Esophagus mucosa (tissue), 1 donor: ENCODE measurements around the gene TSC22D4. TPM values are rescaled to one million over a fixed set of nuclear protein-coding genes. Genes with fewer than 3 reads are reported as not detected.
"Not testable (repeated sequence)": the region's sequence is repeated elsewhere in the genome, so short reads cannot be mapped to it uniquely, and the experiment has no call there.

Source experiments
- ATAC-seq: fragments of 200-7000 bp; cut with Tn5 transposase; one replicate; pipeline ENCODE4 v1.9.1; 2020
- total RNA-seq: library from RNA; stranded (reverse); gene quantifications from one replicate; pipeline ENCODE4 v1.2.4, GENCODE V29; 2023
- donor health status: DM: yes; HTN: yes; CAD: no.

The TSC22D4 gene
- total RNA-seq, 1 donor from 2014 or later = 31.1 TPM

GRCh38 chr7:100441641-100442535 lies 37.1 kb downstream of the TSC22D4 start:
- no peak for ATAC-seq

- not testable (repeated sequence) for ATAC-seq
These were observed 39.8 kb downstream of the TSC22D4 start for GRCh38 chr7:100439244-100439643.

DNA sequence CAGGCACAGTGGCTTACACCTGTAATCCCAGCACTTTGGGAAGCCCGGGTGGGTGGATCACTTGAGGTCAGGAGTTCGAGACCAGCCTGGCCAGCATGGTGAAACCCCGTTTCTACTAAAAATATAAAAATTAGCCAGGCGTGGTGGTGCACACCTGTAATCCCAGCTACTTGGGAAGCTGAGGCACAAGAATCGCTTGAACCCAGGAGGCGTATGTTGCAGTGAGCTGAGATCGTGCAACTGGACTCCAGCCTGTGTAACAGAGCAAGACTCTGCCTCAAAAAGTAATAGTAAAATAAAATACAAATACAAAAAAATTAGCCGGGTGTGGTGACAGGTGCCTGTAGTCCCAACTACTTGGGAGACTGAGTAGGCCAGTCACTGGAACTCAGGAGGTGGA lies 40.3 kb downstream of the TSC22D4 start:
- ATAC-seq = not testable (repeated sequence)

GRCh38 chr7:100438172-100438571 lies 40.8 kb downstream of the TSC22D4 start:
- no peak for ATAC-seq

DNA sequence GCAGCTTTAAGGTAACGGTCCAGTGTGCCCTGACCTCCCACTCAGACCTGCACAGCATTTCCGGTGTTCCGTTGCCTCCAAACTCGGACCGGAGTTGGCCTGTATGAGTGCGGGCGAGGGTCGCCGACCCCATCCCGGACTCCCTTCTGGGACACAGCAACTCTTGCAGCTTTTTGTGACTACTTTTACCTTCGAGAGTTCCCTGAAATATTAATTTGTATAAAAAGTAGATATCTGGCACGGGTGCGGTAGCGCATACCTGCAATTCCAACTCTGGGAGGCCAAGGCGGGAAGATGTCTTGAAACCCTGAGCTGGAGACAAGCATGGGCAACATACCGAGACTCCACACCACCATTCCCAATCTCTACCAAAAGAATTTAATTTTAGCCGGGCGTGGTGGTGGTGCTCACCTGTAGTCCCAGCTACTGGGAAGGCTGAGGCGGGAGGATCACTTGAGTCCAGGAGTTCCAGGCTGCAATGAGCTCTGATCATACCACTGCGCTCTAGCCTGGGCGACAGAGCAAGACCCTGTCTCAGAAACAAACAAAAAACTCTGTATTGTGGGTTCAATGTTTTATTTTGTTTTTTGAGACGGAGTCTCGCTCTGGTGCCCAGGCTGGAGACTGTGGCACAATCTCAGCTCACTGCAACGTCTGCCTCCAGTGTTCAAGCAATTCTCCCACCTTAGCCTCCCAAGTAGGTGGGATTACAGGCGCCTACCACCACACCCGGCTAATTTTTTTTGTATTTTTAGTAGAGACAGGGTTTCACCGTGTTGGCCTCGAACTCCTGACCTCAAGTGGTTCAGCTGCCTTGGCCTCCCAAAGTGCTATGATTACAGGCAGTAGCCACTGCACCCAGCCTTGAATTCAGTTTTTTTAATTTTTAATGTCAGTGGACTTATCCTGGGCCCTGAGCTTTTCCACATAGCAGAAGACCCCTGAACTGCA lies 41.6 kb downstream of the TSC22D4 start:
- no peak for ATAC-seq

- ATAC-seq = peak; percentile 62
These were observed 43.4 kb downstream of the TSC22D4 start for GRCh38 chr7:100435401-100436304.

- no peak for ATAC-seq
These were observed 44.5 kb downstream of the TSC22D4 start for GRCh38 chr7:100434297-100435144.

DNA sequence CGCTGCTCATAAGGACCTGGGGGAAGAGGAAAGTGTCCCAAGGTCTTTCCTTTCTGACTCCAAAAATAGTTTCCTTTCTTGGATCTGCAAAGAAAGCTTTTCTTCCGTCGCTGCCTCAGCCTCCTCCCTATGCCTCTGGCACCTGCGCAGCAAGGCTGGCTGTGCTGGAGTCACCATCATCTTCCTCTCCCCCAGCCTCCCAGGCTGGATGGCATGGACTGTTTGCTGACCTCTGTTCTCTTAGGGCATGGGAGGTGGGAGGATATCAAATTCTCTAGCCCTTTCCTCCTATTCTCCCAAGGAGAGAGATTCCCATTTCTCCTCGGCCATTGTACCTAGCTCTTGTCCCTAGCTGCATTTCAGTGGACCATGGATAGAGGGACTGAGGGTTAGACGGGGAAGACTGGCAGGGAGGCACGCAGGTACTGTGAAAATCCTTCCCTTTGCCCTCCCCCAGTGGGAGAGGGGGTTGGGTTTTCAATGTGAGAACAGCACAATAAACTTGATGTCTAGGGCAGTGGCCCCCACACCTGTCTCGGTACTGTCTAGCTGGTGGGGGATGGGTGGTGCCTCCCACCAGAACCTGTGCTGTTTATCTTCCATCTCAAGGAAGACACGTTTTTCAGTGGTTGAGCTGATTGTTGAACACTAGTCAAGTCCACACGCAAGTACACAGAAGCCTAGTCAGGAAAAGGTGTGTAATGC lies 45.3 kb downstream of the TSC22D4 start:
- no peak for ATAC-seq

GRCh38 chr7:100433276-100433591 lies 45.8 kb downstream of the TSC22D4 start:
- ATAC-seq = no peak

DNA sequence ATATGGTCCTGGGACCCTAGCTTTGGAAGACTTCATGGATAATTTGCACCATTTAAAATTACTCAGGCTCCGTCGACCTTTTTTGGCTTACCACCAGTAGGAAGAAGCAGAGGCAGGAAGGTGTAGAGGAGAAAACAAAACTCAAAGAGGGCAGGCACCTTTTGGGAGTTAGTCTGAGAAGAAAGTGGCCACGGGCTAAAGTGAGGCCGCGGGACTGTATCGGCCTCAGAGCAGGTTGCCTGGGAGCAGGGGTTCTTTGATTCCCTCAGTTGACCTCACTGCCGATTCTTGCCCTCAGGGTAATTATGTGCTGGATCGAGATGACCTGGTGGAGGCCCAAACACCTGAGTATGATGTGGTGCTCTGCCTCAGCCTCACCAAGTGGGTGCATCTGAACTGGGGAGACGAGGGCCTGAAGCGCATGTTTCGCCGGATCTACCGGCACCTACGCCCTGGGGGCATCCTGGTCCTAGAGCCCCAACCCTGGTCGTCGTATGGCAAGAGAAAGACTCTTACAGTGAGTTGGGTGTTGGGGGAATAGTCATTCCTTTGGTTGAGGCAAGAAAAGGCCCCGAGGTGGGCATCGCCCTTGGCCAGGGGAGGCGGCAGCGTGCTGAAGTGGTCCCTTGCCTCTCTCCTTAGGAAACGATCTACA lies 46.3 kb downstream of the TSC22D4 start:
- ATAC-seq = no peak

- ATAC-seq = no peak
These were observed 47.0 kb downstream of the TSC22D4 start for GRCh38 chr7:100432053-100432452.

DNA sequence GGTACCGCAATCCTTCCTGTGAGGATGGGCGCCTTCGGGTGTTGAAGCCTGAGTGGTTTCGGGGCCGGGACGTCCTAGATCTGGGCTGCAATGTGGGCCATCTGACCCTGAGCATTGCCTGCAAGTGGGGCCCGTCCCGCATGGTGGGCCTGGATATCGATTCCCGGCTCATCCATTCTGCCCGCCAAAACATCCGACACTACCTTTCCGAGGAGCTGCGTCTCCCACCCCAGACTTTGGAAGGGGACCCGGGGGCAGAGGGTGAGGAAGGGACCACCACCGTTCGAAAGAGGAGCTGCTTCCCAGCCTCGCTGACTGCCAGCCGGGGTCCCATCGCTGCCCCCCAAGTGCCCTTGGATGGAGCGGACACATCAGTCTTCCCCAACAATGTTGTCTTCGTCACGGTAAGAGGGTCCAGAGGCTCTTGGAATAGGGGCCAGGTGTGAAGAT lies 47.7 kb downstream of the TSC22D4 start:
- no peak for ATAC-seq

DNA sequence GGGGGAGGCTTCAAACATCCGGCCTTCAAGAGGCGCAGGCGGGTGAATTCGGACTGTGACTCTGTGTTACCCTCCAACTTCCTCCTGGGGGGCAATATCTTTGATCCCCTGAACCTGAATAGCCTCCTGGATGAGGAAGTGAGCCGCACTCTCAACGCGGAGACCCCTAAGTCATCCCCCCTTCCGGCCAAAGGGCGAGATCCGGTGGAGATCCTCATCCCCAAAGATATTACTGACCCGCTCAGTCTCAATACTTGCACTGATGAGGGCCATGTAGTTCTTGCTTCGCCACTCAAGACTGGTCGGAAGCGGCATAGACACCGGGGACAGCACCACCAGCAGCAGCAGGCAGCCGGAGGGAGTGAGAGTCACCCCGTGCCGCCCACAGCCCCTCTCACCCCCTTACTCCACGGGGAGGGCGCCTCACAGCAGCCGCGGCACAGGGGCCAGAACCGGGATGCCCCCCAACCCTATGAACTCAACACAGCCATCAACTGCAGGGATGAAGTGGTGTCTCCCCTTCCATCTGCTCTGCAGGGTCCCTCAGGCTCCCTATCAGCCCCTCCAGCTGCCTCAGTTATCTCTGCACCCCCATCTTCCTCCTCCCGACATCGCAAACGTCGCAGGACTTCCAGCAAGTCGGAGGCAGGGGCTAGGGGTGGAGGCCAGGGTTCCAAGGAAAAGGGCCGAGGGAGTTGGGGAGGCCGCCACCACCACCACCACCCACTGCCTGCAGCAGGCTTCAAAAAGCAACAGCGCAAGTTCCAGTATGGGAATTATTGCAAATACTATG lies 48.3 kb downstream of the TSC22D4 start:
- ATAC-seq = no peak

DNA sequence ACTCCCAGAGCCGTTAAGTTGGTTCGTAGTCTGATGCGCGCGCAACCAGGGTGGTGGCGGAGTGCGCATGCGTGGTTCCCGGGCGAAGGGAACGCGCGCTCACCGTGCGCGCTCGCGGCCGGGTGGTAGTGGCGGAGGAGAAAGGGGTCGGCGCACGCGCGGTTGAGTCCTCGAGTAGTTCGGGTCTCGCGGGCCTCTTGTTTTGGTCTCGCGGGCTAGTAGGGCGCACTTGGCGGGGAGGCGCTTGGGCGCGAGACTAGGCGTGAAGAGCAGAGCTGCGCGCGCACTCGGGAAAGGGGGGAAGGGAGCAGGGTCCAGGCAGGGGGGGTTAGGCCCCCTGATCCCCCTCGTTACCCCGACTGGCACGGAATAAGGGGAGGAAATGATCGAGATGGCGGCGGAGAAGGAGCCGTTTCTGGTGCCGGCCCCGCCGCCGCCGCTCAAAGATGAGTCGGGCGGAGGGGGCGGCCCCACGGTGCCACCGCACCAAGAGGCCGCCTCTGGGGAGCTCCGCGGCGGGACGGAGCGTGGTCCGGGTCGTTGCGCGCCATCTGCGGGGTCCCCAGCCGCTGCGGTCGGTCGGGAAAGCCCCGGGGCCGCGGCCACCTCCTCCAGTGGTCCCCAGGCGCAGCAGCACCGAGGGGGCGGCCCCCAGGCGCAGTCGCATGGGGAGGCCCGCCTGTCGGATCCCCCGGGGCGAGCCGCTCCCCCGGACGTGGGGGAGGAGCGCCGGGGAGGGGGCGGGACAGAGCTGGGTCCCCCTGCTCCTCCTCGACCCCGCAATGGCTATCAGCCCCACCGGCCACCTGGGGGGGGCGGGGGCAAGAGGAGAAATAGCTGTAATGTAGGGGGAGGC lies 49.1 kb downstream of the TSC22D4 start, which contains the start of gene MEPCE:
MEPCE (plus strand) TSS at position 195 of the 856 bp plus-strand sequence; CDS start at position 383, 188 bp downstream.
- ATAC-seq = peak; percentile 67

GRCh38 chr7:100428967-100429636 lies 49.9 kb downstream of the TSC22D4 start:
- ATAC-seq = peak; percentile 87

GRCh38 chr7:100428199-100428966 lies 50.6 kb downstream of the TSC22D4 start, which contains the start of gene ZCWPW1:
ZCWPW1 (minus strand) TSS chr7:100428703; CDS start chr7:100420649, 8,054 bp downstream.
- peak; percentile 78 for ATAC-seq
